Sigmoid colon (tissue), 7 donors: ENCODE results near the gene MRS2. TPM values are rescaled to one million over a fixed set of nuclear protein-coding genes. Genes with fewer than 3 reads are reported as not detected.

Source experiments
- DNase-seq: peaks from one replicate; pipeline ENCODE4 v3.0.0-alpha.2; 2019
- H3K27ac ChIP-seq, 4 donors: fragments of 200-600 bp; sonication (generic); one replicate each; pipeline ENCODE4 v1.5.1; 2016 to 2019; ENCODE audit warnings: mild to moderate bottlenecking in 1 of 4
- H3K27me3 ChIP-seq, 3 donors: fragments of 200-600 bp; sonication (generic); one replicate each; pipeline ENCODE4 v1.5.1; 2019; ENCODE audit warnings: mild to moderate bottlenecking in 1 of 3
- H3K36me3 ChIP-seq, 4 donors: fragments of 200-600 bp; sonication (generic); one replicate each; pipeline ENCODE4 v1.5.1; 2016 to 2019
- H3K4me1 ChIP-seq, 4 donors: fragments of 200-600 bp; sonication (generic); one replicate each; pipeline ENCODE4 v1.5.1; 2017 to 2019
- H3K4me3 ChIP-seq, 4 donors: fragments of 200-600 bp; sonication (generic); one replicate each; pipeline ENCODE4 v1.5.1; 2017 to 2019; ENCODE audit warnings: mild to moderate bottlenecking in 2 of 4, moderate library complexity in 1 of 4
- H3K9me3 ChIP-seq, 4 donors: fragments of 200-600 bp in 3 of 4; sonication (generic) in 3 of 4; one replicate each; pipeline versions ENCODE4 v1.5.1 to v1.6.1; 2013 to 2019
- EP300 ChIP-seq, 4 donors: sonication (generic); formaldehyde crosslinking; IDR thresholded peaks; one replicate each; pipeline ENCODE4 v1.6.1; 2017; ENCODE audit warnings: antibody characterized with exemption in 4 of 4
- POLR2A ChIP-seq, 2 donors: fragments of 450-650 bp; IDR thresholded peaks; one replicate each; pipeline ENCODE4 v1.6.1; 2016; ENCODE audit warnings: antibody characterized with exemption in 2 of 2, mild to moderate bottlenecking in 2 of 2, moderate library complexity in 2 of 2
- POLR2AphosphoS5 ChIP-seq, 4 donors: sonication (generic); formaldehyde crosslinking; IDR thresholded peaks; one replicate each; pipeline ENCODE4 v1.6.1; 2017; ENCODE audit warnings: antibody characterized with exemption in 4 of 4
- WGBS, 2 donors: extraction: QIAGEN DNeasy Blood & Tissue Kit; methylation state at CpG; one replicate each; pipeline ENCODE4 v1.1.7; 2013; 5-methylcytosine and 5-hydroxymethylcytosine counted together
- intact Hi-C: fragments of 100-400 bp; cut with DNase I; formaldehyde crosslinking; loops from one replicate; pipeline ENCODE4 v1.15.1; 2023
- polyA plus RNA-seq, 3 donors: library from polyadenylated mRNA; stranded (reverse); fragments of 200-250 nt; gene quantifications; one replicate each; pipeline ENCODE4 v1.2.3, GENCODE V29; 2013
- total RNA-seq, 4 donors: library from RNA; depleted of rRNA; stranded (reverse); fragments of >200 nt; gene quantifications; one replicate each; pipeline ENCODE4 v1.1.0, GENCODE V29; 2016
- TF ChIP-seq, protein P1 (sequence below), 4 experiments: fragments of 450-650 bp in 3 of 4; fragments of 200-600 bp in 1 of 4; IDR thresholded peaks; one replicate each; pipeline ENCODE4 v1.5.1; 2016 to 2019; ENCODE audit warnings: antibody characterized with exemption in 4 of 4, mild to moderate bottlenecking in 3 of 4, moderate library complexity in 2 of 4
- donor health status: healthy with polysubstance abuse.
- donor health status: Bipolar disorder and iron deficiency.
- donor health status: healthy.

The MRS2 gene
- total and polyA plus RNA-seq, 7 donors: 9.0 to 33.5 (median 21.4) TPM

DNA sequence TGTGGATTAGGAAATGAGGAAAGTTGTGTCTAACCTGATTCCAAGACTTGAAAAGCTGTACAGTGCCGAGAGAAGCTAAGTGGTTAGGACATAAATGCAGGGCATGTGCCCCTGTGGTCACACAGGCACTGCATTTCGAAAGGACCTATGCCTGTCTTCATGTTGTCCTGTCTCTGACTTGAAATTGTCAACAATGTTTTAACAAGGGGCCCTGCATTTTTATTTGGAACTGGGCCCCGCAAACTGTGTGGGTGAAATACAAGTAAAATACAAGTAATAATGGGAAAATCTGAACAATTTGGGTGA is 38.8 kb downstream of the MRS2 start:
- peaks cover 0 to 7% (median 0%) of the 10 kb centered on the region in 4 donors for H3K36me3 ChIP-seq
- no peaks in the 10 kb centered on the region for H3K9me3 ChIP-seq
- no peak overlapping the region for H3K4me3 ChIP-seq
- H3K27me3 ChIP-seq: no peaks in the 10 kb centered on the region
- intact Hi-C loops: no loop called here
- H3K4me1 ChIP-seq: no peaks in the 10 kb centered on the region
- WGBS, 2 donors: 93% methylated on average over 3 of the region's 3 CpGs
- H3K27ac ChIP-seq: no peak overlapping the region
- no peak for DNase-seq
- TF ChIP-seq, protein P1, sequence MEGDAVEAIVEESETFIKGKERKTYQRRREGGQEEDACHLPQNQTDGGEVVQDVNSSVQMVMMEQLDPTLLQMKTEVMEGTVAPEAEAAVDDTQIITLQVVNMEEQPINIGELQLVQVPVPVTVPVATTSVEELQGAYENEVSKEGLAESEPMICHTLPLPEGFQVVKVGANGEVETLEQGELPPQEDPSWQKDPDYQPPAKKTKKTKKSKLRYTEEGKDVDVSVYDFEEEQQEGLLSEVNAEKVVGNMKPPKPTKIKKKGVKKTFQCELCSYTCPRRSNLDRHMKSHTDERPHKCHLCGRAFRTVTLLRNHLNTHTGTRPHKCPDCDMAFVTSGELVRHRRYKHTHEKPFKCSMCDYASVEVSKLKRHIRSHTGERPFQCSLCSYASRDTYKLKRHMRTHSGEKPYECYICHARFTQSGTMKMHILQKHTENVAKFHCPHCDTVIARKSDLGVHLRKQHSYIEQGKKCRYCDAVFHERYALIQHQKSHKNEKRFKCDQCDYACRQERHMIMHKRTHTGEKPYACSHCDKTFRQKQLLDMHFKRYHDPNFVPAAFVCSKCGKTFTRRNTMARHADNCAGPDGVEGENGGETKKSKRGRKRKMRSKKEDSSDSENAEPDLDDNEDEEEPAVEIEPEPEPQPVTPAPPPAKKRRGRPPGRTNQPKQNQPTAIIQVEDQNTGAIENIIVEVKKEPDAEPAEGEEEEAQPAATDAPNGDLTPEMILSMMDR (IDR thresholded peaks at IDR 0.05): no peak
- TF ChIP-seq POLR2A (IDR thresholded peaks at IDR 0.05) (no peak), EP300 (IDR thresholded peaks at IDR 0.05) (no peak), POLR2AphosphoS5 (IDR thresholded peaks at IDR 0.05) (no peak)

GRCh38 chr6:24444588-24444987 is 41.9 kb downstream of the MRS2 start:
- no peaks in the 10 kb centered on the region for H3K9me3 ChIP-seq
- no peak overlapping the region for H3K4me3 ChIP-seq
- DNase-seq: no peak
- no peaks in the 10 kb centered on the region for H3K27me3 ChIP-seq
- intact Hi-C loops: no loop called here
- WGBS, 2 donors: 84 to 94% methylated on average over 4 of the region's 4 CpGs
- H3K27ac ChIP-seq: no peak overlapping the region
- H3K4me1 ChIP-seq: no peaks in the 10 kb centered on the region
- no peak for TF ChIP-seq POLR2AphosphoS5 (IDR thresholded peaks at IDR 0.05)
- TF ChIP-seq, protein P1 (IDR thresholded peaks at IDR 0.05): no peak
- TF ChIP-seq POLR2A (IDR thresholded peaks at IDR 0.05): no peak
- TF ChIP-seq EP300 (IDR thresholded peaks at IDR 0.05): no peak
- no peaks in the 10 kb centered on the region for H3K36me3 ChIP-seq

DNA sequence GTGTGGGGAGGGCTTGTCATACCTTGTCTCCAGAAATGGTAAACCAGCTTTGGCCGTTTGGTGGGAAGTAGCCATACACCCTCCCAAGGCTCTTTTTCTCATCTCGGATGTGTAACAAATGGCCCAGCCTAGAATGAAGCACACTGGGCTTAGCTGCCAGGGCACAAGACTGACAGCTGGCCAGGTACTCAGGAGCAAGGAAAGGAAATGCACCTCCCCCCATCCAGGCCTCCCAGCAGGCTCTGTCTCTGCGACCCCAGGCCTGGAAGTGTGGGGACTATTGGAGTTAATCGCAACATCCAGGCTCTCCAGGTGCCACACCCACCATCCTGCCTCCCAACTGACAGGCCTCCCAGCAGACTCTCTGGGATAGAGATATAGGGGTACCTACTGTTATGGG is 43.0 kb downstream of the MRS2 start:
- H3K36me3 ChIP-seq: no peaks in the 10 kb centered on the region
- 71 to 75% methylated on average over 4 of the region's 4 CpGs for WGBS, 2 donors
- no peak for TF ChIP-seq POLR2AphosphoS5 (IDR thresholded peaks at IDR 0.05)
- no peak for TF ChIP-seq EP300 (IDR thresholded peaks at IDR 0.05)
- TF ChIP-seq POLR2A (IDR thresholded peaks at IDR 0.05): no peak
- TF ChIP-seq, protein P1 (IDR thresholded peaks at IDR 0.05): no peak

GRCh38 chr6:24446670-24447069 is 43.9 kb downstream of the MRS2 start:
- no peak overlapping the region for H3K27ac ChIP-seq
- WGBS, 2 donors: 87 to 92% methylated on average over 7 of the region's 7 CpGs

More for the DNA sequence above, 43.0 kb downstream of the MRS2 start:
- Histone ChIP-seq H3K27me3 (no peaks in the 10 kb centered on the region), H3K4me1 (no peaks in the 10 kb centered on the region), H3K4me3 (no peak overlapping the region), H3K9me3 (no peaks in the 10 kb centered on the region), H3K27ac (no peak overlapping the region)
- no peak for DNase-seq
- intact Hi-C loops: no loop called here

DNA sequence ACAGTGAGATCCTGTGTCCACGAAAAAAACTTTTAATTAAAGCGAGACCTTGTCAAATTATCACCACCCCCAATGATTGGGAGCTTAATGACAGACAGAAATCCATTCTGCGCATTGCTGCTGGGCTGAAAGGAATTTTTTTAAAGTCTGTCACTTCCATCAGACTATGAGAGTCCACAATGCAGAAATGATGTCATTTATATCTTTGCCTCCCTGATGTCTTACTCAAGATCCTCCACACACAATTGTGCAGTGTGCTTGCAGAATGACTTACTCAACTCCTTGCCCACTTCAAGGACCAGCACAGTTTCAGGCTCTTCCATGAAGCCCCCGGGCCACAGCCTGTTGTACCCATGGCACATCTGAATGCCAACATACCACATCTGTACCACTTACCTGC is 45.7 kb downstream of the MRS2 start:
- H3K9me3 ChIP-seq: no peaks in the 10 kb centered on the region
- intact Hi-C loops: no loop called here
- H3K27me3 ChIP-seq: no peaks in the 10 kb centered on the region
- WGBS, 2 donors: 70 to 84% methylated on average over 4 of the region's 4 CpGs
- H3K4me1 ChIP-seq: no peaks in the 10 kb centered on the region
- H3K4me3 ChIP-seq: no peak overlapping the region
- DNase-seq: no peak
- TF ChIP-seq, protein P1 (IDR thresholded peaks at IDR 0.05): no peak
- TF ChIP-seq EP300 (IDR thresholded peaks at IDR 0.05) (no peak), POLR2A (IDR thresholded peaks at IDR 0.05) (no peak), POLR2AphosphoS5 (IDR thresholded peaks at IDR 0.05) (no peak)
- no peaks in the 10 kb centered on the region for H3K36me3 ChIP-seq
- H3K27ac ChIP-seq: no peak overlapping the region

More at GRCh38 chr6:24446670-24447069, 43.9 kb downstream of the MRS2 start:
- no peak for DNase-seq
- H3K4me3 ChIP-seq: no peak overlapping the region
- H3K4me1 ChIP-seq: no peaks in the 10 kb centered on the region
- TF ChIP-seq POLR2AphosphoS5 (IDR thresholded peaks at IDR 0.05) (no peak), EP300 (IDR thresholded peaks at IDR 0.05) (no peak), POLR2A (IDR thresholded peaks at IDR 0.05) (no peak)
- TF ChIP-seq, protein P1 (IDR thresholded peaks at IDR 0.05): no peak
- intact Hi-C loops: no loop called here
- H3K36me3 ChIP-seq: no peaks in the 10 kb centered on the region
- no peaks in the 10 kb centered on the region for H3K27me3 ChIP-seq
- H3K9me3 ChIP-seq: no peaks in the 10 kb centered on the region
